ENCODE results near the gene TRIM33. TPM values are rescaled to one million over a fixed set of nuclear protein-coding genes. Genes with fewer than 3 reads are reported as not detected.
A peak's percentile ranks its signal among the peaks of the same experiment; 100 is the strongest.

TRIM33 gene
- total and polyA plus RNA-seq, 2 of the 13 experiments (the other 11 are each of a cell fraction or from before 2014, with no cell fraction given) = 35.5 to 42.2 TPM

- in situ Hi-C loops (cut with HindIII; ENCODE audit: extremely low pct_ligation_motif_present, low pct_unique_long_range_greater_than_20kb) (loop anchor here (5.0 kb wide), 1 partner anchor 34 kb away; no protein-coding TSS in a partner anchor), intact Hi-C loops (cut with micrococcal nuclease; ENCODE audit: unreplicated experiment) (loop anchor here (1.0 kb wide), 1 partner anchor 9 kb away; no protein-coding TSS in a partner anchor)
- Histone ChIP-seq H2AFZ (ENCODE audit: low read length) (no peak overlapping the region), H3K4me3 (replicated peaks in 1 of 3; ENCODE audit: insufficient read depth in 1 of 3, low read depth in 2 of 3, low read length in 3 of 3) (peak overlapping the region in 2 of 3 experiments; percentile 18 to 29; a peak in 1 of 6 replicates), H3K79me2 (ENCODE audit: insufficient read depth, low read length) (peaks cover 29% of the 10 kb centered on the region), H3K9me3 (ENCODE audit: low read length) (no peaks in the 10 kb centered on the region), H3K4me2 (ENCODE audit: low read depth, low read length) (peak overlapping the region; percentile 62), H3K27ac (ENCODE audit: extremely low read length, insufficient read depth, low read length) (peak overlapping the region; percentile 92), H3K9ac (ENCODE audit: insufficient read depth, low read depth, low read length) (peak overlapping the region; percentile 42), H3K27me3 (ENCODE audit: control insufficient read depth in 1 of 2, insufficient read depth in 2 of 2, low read length in 2 of 2) (no peaks in the 10 kb centered on the region), H4K20me1 (ENCODE audit: insufficient read depth, low read length) (no peaks in the 10 kb centered on the region), H3K4me1 (ENCODE audit: insufficient read depth, low read length) (peaks cover 69% of the 10 kb centered on the region), H3K36me3 (replicated peaks in 1 of 2; ENCODE audit: control insufficient read depth in 1 of 2, insufficient read depth in 2 of 2, low read length in 2 of 2) (peaks cover 16 to 46% of the 10 kb centered on the region in 2 experiments)
- ATAC-seq (peak; percentile 39), FAIRE-seq (peak; percentile 63), DNase-seq (ENCODE audit: low spot score) (peak; percentile 77)
- BruUV-seq (replicated peaks) = TSS peak; percentile 8
- ChIA-PET CTCF (ENCODE audit: low intra/inter-chr PET ratio, low total read pairs) (no interaction called here), POLR2A (interaction anchor here (1.2 to 2.5 kb wide), 3 partner anchors 9 to 10 kb away, joined by 3 to 12 read pairs (median 5); no protein-coding TSS in a partner anchor)
- TF ChIP-seq AHR (CRISPR knock-in tag; IDR thresholded peaks at IDR 0.05) = no peak
- no peak for TF ChIP-seq PBX3 (CRISPR knock-in tag; IDR thresholded peaks at IDR 0.05; ENCODE audit: borderline replicate concordance)
- no peak for TF ChIP-seq ZMAT3 (CRISPR knock-in tag; conservative IDR thresholded peaks at IDR 0.05)
- peak; percentile 50; the same call in 1 of the 2 replicates for TF ChIP-seq SOX13 (IDR thresholded peaks at IDR 0.05)
- TF ChIP-seq SOX13 (CRISPR knock-in tag; conservative IDR thresholded peaks at IDR 0.05 in 1 of 2, IDR thresholded peaks at IDR 0.05 in 1 of 2) = peak in 1 of 2 experiments; percentile 64; a peak in 2 of 4 replicates
- no peak for TF ChIP-seq KDM6A (CRISPR knock-in tag; IDR thresholded peaks at IDR 0.05; ENCODE audit: low read depth)
- peak; percentile 77 for TF ChIP-seq GATAD2A (CRISPR knock-in tag; IDR thresholded peaks at IDR 0.05)
- TF ChIP-seq SOX6 (IDR thresholded peaks at IDR 0.05) = no peak
- TF ChIP-seq SOX6 (CRISPR knock-in tag; IDR thresholded peaks at IDR 0.05) = peak; percentile 51
- peak; percentile 71; the same call in 1 of the 2 replicates for TF ChIP-seq ATF3 (CRISPR knock-in tag; IDR thresholded peaks at IDR 0.05)
- no peak for TF ChIP-seq ZNF263 (CRISPR knock-in tag; IDR thresholded peaks at IDR 0.05)
- TF ChIP-seq KMT2A (CRISPR knock-in tag; IDR thresholded peaks at IDR 0.05) = peak; percentile 55; the same call in 1 of the 2 replicates
- TF ChIP-seq ARHGAP35 (CRISPR knock-in tag; IDR thresholded peaks at IDR 0.05; ENCODE audit: borderline replicate concordance) = no peak
- peak; percentile 43; the same call in 1 of the 2 replicates for TF ChIP-seq RXRB (CRISPR knock-in tag; IDR thresholded peaks at IDR 0.05; ENCODE audit: borderline replicate concordance)
- TF ChIP-seq ETV5 (CRISPR knock-in tag; IDR thresholded peaks at IDR 0.05; ENCODE audit: borderline replicate concordance) = peak; percentile 90
- no peak for TF ChIP-seq ATAD3A (CRISPR knock-in tag; IDR thresholded peaks at IDR 0.05)
- peak; percentile 64; the same call in 1 of the 2 replicates for TF ChIP-seq SOX5 (CRISPR knock-in tag; IDR thresholded peaks at IDR 0.05; ENCODE audit: borderline replicate concordance)
- peak; percentile 68; the same call in 1 of the 2 replicates for TF ChIP-seq ZBTB21 (CRISPR knock-in tag; IDR thresholded peaks at IDR 0.05)
- no peak for TF ChIP-seq ZNF160 (CRISPR knock-in tag; IDR thresholded peaks at IDR 0.05)
- TF ChIP-seq GABPB1 (CRISPR knock-in tag; IDR thresholded peaks at IDR 0.05) = peak; percentile 32
- TF ChIP-seq LCORL (IDR thresholded peaks at IDR 0.05) = no peak
- no peak for TF ChIP-seq LCORL (CRISPR knock-in tag; IDR thresholded peaks at IDR 0.05)
- TF ChIP-seq ZBTB3 (CRISPR knock-in tag; IDR thresholded peaks at IDR 0.05; ENCODE audit: borderline replicate concordance, low read depth) = no peak
- no peak for TF ChIP-seq TRIM24 (CRISPR knock-in tag; IDR thresholded peaks at IDR 0.05)
- peak; percentile 61; the same call in 1 of the 2 replicates for TF ChIP-seq SALL1 (CRISPR knock-in tag; IDR thresholded peaks at IDR 0.05)
- TF ChIP-seq JUNB (CRISPR knock-in tag; IDR thresholded peaks at IDR 0.05; ENCODE audit: borderline replicate concordance) = no peak
These were observed 52.7 kb downstream of the TRIM33 start for GRCh38 chr1:114458237-114458777.
